GM18499 (cell line): ENCODE measurements around the gene OR1L8.

ENCODE experiments used
- ATAC-seq: cut with Tn5 transposase; IDR thresholded peaks from one replicate; pipeline ENCODE4 v1.9.1; 2021; ENCODE audit warnings: moderate number of reproducible peaks; ENCODE audit not compliant: insufficient read depth, unreplicated experiment

Gene OR1L8

DNA sequence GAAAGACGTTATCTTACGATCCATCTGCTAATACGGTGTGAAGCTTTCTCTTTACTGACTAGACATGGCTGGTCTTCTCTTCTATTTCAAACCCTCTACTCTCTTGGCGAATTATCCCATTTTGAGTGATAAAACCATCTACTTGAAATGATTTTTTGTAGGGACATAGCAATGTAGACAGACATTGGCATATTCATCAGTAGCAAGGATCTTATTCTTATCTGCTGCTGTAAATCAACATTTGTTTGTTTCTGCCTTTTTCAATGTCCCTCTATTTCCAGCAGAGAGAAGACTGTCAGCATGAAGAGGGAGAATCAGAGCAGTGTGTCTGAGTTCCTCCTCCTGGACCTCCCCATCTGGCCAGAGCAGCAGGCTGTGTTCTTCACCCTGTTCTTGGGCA is 64.3 kb downstream of the OR1L8 start, which contains the start of gene OR1J4:
OR1J4 (plus strand) TSS at position 301 of the 400 bp plus-strand sequence; CDS start at position 301, 0 bp downstream.
- no peak for ATAC-seq

GRCh38 chr9:122518226-122518625 is 65.0 kb downstream of the OR1L8 start:
- ATAC-seq = no peak
